ENCODE data around the gene TIMM10.

DNA sequence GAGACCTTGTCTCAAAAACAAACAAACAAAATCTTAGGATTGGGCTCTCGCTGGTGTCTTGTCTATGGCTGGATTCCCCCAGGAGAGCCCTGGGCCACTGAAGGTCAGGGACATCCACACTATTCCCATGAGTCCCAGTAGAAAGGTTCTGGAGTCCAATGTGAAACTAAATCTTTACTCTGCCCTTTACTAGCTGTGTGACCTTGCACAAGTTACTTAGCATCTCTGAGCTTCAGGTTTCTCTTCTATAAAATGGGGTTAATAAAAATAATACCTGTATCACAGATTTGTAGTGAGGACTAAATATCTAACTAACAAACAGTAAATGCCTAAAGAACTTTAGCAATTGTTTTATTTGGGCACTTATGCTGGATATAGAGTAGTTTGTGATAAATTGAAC, 24.0 kb downstream of the TIMM10 start:
- TF ChIP-seq, protein P1, sequence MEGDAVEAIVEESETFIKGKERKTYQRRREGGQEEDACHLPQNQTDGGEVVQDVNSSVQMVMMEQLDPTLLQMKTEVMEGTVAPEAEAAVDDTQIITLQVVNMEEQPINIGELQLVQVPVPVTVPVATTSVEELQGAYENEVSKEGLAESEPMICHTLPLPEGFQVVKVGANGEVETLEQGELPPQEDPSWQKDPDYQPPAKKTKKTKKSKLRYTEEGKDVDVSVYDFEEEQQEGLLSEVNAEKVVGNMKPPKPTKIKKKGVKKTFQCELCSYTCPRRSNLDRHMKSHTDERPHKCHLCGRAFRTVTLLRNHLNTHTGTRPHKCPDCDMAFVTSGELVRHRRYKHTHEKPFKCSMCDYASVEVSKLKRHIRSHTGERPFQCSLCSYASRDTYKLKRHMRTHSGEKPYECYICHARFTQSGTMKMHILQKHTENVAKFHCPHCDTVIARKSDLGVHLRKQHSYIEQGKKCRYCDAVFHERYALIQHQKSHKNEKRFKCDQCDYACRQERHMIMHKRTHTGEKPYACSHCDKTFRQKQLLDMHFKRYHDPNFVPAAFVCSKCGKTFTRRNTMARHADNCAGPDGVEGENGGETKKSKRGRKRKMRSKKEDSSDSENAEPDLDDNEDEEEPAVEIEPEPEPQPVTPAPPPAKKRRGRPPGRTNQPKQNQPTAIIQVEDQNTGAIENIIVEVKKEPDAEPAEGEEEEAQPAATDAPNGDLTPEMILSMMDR (IDR thresholded peaks at IDR 0.05), result no peak
- no peak for TF ChIP-seq POLR2A (IDR thresholded peaks at IDR 0.05)
